Measurements from ENCODE around the gene PPP1R26.

- TF ChIP-seq, protein P1, sequence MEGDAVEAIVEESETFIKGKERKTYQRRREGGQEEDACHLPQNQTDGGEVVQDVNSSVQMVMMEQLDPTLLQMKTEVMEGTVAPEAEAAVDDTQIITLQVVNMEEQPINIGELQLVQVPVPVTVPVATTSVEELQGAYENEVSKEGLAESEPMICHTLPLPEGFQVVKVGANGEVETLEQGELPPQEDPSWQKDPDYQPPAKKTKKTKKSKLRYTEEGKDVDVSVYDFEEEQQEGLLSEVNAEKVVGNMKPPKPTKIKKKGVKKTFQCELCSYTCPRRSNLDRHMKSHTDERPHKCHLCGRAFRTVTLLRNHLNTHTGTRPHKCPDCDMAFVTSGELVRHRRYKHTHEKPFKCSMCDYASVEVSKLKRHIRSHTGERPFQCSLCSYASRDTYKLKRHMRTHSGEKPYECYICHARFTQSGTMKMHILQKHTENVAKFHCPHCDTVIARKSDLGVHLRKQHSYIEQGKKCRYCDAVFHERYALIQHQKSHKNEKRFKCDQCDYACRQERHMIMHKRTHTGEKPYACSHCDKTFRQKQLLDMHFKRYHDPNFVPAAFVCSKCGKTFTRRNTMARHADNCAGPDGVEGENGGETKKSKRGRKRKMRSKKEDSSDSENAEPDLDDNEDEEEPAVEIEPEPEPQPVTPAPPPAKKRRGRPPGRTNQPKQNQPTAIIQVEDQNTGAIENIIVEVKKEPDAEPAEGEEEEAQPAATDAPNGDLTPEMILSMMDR (IDR thresholded peaks at IDR 0.05; ENCODE audit: borderline replicate concordance, extremely low read depth, low read length, poor library complexity, severe bottlenecking), result no peak
- TF ChIP-seq EZH2 (IDR thresholded peaks at IDR 0.05; ENCODE audit: borderline replicate concordance, low read depth, low read length, severe bottlenecking), result no peak
Measured at GRCh38 chr9:135524130-135524861, 44.7 kb downstream of the PPP1R26 start.
